WI38 (cell line): ENCODE results near the gene ZNF789.
"Not testable (repeated sequence)": the region's sequence is repeated elsewhere in the genome, so short reads cannot be mapped to it uniquely, and the experiment has no call there.

ENCODE experiments used
- H3K4me3 ChIP-seq: 2 replicates; pipeline ENCODE4 v1.5.1; 2011; ENCODE audit warnings: low read depth, mild to moderate bottlenecking, control low read depth, low read length
- TF ChIP-seq, protein P1 (sequence below): IDR thresholded peaks from 2 replicates; pipeline ENCODE4 v1.5.1; 2012; ENCODE audit warnings: low read depth, mild to moderate bottlenecking, control low read depth, low read length

ZNF789 gene

DNA sequence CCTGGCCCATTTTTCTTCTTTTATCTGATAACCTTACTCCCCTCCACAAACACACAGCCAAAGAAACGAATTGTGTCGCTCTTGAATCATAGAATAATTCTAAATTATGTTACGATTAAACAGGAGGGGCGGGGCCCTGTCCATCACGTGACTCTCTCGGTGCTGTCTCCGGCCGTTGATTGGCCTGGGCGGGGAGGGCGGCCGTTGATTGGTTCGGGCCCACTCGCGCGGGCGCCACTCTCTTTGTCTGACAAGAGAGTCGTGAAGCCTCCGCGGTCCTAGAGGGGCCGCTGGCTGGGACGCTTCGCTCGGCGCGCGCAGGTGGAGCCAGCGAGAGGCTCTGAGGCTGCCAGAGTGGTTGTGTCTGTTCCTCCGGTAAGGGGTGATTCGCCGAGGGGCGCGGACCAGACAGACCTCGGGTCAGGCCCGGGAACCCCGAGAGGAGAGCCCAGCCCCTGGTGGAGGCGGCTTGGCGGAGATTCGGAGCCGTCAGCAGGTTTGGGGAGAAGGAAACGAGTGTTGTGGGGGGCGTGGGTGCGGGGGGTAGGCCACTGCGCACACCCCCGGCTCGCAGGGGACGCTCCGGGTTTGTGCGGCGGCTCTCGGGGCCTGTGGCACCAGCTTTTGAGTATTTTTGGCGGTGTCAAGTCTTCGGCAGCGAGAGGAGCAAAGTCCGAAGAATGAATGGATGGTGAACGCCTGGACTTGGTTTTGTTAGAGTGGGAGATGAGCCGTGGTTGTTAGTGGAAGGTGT lies at the start of gene ZNF789:
Gene ZNF789, plus strand, starts transcription at position 330 of the 754 bp plus-strand sequence. CDS start 3,567 bp downstream, outside the sequence.
- peak within 1 kb of the TSS; percentile 95 for H3K4me3 ChIP-seq
- TF ChIP-seq, protein P1, sequence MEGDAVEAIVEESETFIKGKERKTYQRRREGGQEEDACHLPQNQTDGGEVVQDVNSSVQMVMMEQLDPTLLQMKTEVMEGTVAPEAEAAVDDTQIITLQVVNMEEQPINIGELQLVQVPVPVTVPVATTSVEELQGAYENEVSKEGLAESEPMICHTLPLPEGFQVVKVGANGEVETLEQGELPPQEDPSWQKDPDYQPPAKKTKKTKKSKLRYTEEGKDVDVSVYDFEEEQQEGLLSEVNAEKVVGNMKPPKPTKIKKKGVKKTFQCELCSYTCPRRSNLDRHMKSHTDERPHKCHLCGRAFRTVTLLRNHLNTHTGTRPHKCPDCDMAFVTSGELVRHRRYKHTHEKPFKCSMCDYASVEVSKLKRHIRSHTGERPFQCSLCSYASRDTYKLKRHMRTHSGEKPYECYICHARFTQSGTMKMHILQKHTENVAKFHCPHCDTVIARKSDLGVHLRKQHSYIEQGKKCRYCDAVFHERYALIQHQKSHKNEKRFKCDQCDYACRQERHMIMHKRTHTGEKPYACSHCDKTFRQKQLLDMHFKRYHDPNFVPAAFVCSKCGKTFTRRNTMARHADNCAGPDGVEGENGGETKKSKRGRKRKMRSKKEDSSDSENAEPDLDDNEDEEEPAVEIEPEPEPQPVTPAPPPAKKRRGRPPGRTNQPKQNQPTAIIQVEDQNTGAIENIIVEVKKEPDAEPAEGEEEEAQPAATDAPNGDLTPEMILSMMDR = no peak

DNA sequence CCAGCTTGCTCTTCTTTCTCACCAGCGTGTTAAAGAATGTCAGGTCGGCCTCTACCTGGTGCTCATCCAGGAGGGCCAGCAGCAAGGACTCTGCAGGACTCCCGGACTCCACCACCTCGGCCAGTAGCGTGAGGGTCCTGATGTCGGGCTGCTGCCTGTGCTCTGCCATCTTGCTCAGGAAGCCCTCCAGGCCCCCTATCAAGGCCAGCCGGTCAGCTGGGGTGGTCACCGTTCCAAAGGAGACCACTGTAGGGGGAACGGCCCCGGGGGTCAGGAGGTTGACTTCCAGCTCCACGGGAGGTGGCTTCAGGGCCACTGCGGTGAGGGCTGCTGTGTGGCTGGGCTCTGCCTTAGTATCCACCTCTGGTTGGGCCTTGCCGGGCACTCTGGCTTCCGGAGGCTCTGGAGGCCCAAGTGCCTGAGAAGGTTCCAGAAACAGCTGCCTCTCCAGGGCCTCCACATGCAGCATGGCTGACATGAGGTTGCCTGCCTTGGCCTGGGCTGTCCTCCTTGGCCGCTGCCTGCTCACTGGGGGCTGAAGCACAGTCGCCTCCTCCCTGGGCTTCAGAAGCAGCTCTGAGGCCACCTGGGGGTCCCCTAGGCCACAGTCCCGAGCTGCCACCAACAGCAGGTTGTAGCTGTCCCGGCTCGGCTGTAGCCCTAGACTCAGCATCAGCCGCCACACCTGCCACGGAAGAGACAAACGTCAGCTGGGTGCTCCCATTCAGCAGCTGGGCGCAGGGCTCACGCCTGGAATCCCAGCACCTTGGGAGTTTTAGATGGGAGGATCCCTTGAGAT lies 47.6 kb upstream of the ZNF789 start:
- TF ChIP-seq, protein P1 = no peak

DNA sequence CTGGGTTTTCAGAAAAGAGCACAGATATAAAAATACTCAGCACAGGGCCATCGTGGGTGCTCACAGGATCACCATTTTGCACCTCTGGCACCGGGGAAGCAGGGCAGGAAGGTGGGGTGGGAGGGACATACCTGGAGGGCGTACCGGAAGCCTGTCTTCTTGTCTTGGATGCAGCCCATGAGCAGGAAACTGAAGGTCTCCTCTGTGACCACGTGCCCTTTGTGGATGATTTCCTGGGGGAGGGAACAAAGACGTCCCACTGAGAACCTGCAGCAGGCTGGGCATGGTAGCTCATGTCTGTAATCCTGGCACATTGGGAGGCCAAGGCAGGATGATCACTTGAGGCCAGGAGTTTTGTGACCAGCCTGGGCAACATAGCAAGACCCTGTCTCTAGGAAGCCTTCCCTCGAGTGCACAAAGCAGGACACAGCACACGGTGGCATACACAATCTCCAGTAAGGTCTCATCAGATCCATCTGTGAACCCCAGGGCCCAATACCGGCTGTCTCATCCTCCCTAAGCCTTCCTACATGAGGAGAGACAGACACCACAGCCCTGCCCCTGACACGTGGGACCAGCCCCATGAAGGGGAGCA lies 43.6 kb upstream of the ZNF789 start:
- TF ChIP-seq, protein P1 = no peak
- no peak overlapping the region for H3K4me3 ChIP-seq

More for the DNA sequence above, 47.6 kb upstream of the ZNF789 start:
- no peak overlapping the region for H3K4me3 ChIP-seq

DNA sequence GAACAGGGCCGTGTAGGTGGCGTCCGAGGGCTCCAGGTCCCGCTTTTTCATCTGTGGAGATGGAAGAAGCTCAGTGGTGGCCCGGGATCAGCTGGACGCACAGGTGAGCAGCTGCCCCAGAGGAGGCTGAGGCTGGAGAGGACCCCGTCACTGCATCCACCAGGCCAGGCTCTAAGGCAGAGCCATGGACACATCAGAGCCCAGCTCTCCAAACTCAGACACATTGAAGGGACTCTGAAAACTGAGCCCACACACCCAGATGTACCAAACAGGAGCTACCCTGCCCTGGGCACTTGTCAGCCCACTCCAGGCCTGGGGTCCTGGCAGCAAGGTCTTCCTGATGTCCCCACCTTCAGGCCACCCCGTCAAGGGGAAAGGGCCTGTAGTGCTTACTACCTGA lies 42.9 kb upstream of the ZNF789 start:
- no peak overlapping the region for H3K4me3 ChIP-seq
- TF ChIP-seq, protein P1 = no peak

DNA sequence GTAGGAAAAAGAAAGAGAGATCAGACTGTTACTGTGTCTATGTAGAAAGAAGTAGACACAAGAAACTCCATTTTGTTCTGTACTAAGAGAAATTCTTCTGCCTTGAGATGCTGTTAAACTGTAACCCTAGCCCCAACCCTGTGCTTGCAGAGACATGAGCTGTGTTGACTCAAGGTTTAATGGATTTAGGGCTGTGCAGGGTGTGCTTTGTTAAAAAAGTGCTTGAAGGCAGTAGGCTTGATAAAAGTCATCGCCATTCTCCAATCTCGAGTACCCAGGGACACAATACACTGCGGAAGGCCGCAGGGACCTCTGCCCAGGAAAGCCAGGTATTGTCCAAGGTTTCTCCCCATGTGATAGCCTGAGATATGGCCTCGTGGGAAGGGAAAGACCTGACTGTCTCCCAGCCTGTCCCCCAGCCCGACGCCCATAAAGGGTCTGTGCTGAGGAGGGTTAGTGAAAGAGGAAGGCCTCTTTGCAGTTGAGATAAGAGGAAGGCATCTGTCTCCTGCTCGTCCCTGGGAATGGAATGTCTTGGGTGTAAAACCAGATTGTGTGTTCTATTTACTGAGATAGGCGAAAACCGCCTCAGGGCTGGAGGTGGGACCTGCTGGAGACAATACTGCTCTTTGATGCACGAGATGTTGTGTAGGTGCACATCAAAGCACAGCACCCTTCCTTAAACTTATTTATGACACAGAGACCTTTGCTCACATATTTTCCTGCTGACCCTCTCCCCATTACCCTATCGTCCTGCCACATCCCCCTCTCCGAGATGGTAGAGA lies 40.7 kb upstream of the ZNF789 start:
- not testable (repeated sequence) for H3K4me3 ChIP-seq

DNA sequence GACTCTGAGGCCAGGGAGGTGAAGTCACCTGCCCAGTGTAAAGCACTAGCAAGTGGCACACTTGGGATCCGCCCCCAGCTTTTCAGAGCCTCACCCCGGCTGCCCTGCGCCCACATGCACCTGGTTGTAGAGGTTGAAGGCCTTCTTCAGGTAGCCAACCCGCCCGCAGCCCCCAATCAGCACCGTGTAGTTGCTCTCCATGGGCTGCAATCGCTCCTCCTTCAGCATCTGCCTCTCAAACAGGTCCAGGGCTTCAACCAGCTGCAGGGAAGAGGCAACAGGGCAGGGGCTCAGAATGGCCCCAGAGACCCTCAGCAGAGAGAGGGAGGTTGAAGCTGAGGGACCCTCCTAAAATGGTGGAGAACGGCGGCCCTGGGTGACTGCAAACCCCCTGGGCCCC lies 39.5 kb upstream of the ZNF789 start:
- TF ChIP-seq, protein P1 = no peak

DNA sequence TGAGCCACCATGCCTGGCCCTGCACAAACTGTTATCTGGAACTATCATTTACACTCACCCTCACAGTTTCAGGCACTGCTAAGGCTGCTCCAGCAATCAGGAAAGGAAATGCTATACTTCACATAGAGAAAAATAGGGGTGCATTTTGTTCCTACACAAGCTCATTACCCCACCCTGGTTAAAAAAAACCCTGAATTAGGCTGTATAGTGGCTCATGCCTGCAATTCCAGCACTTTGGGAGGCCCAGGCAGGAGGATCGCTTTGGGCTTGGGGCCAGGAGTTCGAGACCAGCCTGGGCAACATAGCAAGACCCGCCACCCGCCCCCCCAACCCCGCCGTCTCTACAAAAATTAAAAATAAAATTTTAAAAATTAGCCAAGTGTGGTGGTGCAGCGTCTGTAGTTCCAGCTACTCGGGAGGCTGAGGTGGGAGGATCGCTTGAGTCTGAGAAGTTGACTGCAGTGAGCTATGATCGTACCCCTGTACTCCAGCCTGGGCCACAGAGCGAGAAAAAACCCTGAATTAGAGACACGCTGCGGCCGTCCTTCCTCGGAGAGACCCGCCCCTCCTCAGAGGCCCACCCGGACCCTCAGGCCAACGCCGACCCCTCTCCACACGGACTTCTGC lies 34.6 kb upstream of the ZNF789 start:
- peak overlapping the region; percentile 78 for H3K4me3 ChIP-seq
- TF ChIP-seq, protein P1 = no peak

More for the DNA sequence above, 39.5 kb upstream of the ZNF789 start:
- no peak overlapping the region for H3K4me3 ChIP-seq
